ENCODE results near the gene SCARB2. TPM values are rescaled to one million over a fixed set of nuclear protein-coding genes. Genes with fewer than 3 reads are reported as not detected.

The SCARB2 gene
- total and polyA plus RNA-seq, 2 experiments from 2014 or later = 17.7 to 41.0 TPM

GRCh38 chr4:76153356-76153755, 60.3 kb downstream of the SCARB2 start:
- Mint-ChIP-seq H3K4me3 (no peak overlapping the region), H3K36me3 (ENCODE audit: low read depth) (peaks cover 4% of the 10 kb centered on the region; the same call in 1 of the 3 replicates), H3K27me3 (ENCODE audit: insufficient read depth, low read depth, poor library complexity) (peaks cover 3% of the 10 kb centered on the region), H3K27ac (no peak overlapping the region), H3K9me3 (peaks cover 3% of the 10 kb centered on the region; the same call in 2 of the 3 replicates), H3K4me1 (peaks cover 19% of the 10 kb centered on the region)
- Histone ChIP-seq H3F3A (replicated peaks; ENCODE audit: low read depth) (no peaks in the 10 kb centered on the region), H3K9me2 (ENCODE audit: insufficient read depth) (no peaks in the 10 kb centered on the region), H3K4me2 (no peak overlapping the region), H3K4me1 (ENCODE audit: insufficient read depth) (peaks cover 4% of the 10 kb centered on the region; the same call in 1 of the 2 replicates), H2AFZ (no peak overlapping the region), H3K36me3 (ENCODE audit: insufficient read depth) (no peaks in the 10 kb centered on the region; the same call in 1 of the 2 replicates), H3K27ac (ENCODE audit: low read depth) (no peak overlapping the region), H3K27me3 (ENCODE audit: insufficient read depth) (no peaks in the 10 kb centered on the region), H4K20me1 (replicated peaks; ENCODE audit: insufficient read depth) (no peaks in the 10 kb centered on the region), H3K4me3 (no peak overlapping the region), H3K79me2 (replicated peaks; ENCODE audit: insufficient read depth) (peaks cover 10% of the 10 kb centered on the region)
- no peak for TF ChIP-seq JUNB (IDR thresholded peaks at IDR 0.05; ENCODE audit: unreplicated experiment)
- no peak for TF ChIP-seq POLR2AphosphoS5 (IDR thresholded peaks at IDR 0.05; ENCODE audit: low read depth)
- TF ChIP-seq, protein P1, sequence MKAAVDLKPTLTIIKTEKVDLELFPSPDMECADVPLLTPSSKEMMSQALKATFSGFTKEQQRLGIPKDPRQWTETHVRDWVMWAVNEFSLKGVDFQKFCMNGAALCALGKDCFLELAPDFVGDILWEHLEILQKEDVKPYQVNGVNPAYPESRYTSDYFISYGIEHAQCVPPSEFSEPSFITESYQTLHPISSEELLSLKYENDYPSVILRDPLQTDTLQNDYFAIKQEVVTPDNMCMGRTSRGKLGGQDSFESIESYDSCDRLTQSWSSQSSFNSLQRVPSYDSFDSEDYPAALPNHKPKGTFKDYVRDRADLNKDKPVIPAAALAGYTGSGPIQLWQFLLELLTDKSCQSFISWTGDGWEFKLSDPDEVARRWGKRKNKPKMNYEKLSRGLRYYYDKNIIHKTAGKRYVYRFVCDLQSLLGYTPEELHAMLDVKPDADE (IDR thresholded peaks at IDR 0.05) = no peak
- TF ChIP-seq, protein P2, sequence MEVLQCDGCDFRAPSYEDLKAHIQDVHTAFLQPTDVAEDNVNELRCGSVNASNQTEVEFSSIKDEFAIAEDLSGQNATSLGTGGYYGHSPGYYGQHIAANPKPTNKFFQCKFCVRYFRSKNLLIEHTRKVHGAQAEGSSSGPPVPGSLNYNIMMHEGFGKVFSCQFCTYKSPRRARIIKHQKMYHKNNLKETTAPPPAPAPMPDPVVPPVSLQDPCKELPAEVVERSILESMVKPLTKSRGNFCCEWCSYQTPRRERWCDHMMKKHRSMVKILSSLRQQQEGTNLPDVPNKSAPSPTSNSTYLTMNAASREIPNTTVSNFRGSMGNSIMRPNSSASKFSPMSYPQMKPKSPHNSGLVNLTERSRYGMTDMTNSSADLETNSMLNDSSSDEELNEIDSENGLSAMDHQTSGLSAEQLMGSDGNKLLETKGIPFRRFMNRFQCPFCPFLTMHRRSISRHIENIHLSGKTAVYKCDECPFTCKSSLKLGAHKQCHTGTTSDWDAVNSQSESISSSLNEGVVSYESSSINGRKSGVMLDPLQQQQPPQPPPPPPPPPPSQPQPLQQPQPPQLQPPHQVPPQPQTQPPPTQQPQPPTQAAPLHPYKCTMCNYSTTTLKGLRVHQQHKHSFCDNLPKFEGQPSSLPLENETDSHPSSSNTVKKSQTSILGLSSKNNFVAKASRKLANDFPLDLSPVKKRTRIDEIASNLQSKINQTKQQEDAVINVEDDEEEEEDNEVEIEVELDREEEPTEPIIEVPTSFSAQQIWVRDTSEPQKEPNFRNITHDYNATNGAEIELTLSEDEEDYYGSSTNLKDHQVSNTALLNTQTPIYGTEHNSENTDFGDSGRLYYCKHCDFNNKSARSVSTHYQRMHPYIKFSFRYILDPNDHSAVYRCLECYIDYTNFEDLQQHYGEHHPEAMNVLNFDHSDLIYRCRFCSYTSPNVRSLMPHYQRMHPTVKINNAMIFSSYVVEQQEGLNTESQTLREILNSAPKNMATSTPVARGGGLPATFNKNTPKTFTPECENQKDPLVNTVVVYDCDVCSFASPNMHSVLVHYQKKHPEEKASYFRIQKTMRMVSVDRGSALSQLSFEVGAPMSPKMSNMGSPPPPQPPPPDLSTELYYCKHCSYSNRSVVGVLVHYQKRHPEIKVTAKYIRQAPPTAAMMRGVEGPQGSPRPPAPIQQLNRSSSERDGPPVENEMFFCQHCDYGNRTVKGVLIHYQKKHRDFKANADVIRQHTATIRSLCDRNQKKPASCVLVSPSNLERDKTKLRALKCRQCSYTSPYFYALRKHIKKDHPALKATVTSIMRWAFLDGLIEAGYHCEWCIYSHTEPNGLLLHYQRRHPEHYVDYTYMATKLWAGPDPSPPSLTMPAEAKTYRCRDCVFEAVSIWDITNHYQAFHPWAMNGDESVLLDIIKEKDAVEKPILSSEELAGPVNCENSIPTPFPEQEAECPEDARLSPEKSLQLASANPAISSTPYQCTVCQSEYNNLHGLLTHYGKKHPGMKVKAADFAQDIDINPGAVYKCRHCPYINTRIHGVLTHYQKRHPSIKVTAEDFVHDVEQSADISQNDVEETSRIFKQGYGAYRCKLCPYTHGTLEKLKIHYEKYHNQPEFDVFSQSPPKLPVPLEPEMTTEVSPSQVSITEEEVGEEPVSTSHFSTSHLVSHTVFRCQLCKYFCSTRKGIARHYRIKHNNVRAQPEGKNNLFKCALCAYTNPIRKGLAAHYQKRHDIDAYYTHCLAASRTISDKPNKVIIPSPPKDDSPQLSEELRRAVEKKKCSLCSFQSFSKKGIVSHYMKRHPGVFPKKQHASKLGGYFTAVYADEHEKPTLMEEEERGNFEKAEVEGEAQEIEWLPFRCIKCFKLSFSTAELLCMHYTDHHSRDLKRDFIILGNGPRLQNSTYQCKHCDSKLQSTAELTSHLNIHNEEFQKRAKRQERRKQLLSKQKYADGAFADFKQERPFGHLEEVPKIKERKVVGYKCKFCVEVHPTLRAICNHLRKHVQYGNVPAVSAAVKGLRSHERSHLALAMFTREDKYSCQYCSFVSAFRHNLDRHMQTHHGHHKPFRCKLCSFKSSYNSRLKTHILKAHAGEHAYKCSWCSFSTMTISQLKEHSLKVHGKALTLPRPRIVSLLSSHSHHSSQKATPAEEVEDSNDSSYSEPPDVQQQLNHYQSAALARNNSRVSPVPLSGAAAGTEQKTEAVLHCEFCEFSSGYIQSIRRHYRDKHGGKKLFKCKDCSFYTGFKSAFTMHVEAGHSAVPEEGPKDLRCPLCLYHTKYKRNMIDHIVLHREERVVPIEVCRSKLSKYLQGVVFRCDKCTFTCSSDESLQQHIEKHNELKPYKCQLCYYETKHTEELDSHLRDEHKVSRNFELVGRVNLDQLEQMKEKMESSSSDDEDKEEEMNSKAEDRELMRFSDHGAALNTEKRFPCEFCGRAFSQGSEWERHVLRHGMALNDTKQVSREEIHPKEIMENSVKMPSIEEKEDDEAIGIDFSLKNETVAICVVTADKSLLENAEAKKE (CRISPR knock-in tag; IDR thresholded peaks at IDR 0.05) = no peak
- TF ChIP-seq ZNF331 (CRISPR knock-in tag; IDR thresholded peaks at IDR 0.05; ENCODE audit: low read depth) = no peak
- TF ChIP-seq NANOG (IDR thresholded peaks at IDR 0.05; ENCODE audit: borderline replicate concordance) = no peak
- TF ChIP-seq EZH2phosphoT487 (IDR thresholded peaks at IDR 0.05; ENCODE audit: unreplicated experiment) = no peak
- no peak for TF ChIP-seq CREB1 (CRISPR knock-in tag; IDR thresholded peaks at IDR 0.05; ENCODE audit: low read depth)
- TF ChIP-seq, protein P3, sequence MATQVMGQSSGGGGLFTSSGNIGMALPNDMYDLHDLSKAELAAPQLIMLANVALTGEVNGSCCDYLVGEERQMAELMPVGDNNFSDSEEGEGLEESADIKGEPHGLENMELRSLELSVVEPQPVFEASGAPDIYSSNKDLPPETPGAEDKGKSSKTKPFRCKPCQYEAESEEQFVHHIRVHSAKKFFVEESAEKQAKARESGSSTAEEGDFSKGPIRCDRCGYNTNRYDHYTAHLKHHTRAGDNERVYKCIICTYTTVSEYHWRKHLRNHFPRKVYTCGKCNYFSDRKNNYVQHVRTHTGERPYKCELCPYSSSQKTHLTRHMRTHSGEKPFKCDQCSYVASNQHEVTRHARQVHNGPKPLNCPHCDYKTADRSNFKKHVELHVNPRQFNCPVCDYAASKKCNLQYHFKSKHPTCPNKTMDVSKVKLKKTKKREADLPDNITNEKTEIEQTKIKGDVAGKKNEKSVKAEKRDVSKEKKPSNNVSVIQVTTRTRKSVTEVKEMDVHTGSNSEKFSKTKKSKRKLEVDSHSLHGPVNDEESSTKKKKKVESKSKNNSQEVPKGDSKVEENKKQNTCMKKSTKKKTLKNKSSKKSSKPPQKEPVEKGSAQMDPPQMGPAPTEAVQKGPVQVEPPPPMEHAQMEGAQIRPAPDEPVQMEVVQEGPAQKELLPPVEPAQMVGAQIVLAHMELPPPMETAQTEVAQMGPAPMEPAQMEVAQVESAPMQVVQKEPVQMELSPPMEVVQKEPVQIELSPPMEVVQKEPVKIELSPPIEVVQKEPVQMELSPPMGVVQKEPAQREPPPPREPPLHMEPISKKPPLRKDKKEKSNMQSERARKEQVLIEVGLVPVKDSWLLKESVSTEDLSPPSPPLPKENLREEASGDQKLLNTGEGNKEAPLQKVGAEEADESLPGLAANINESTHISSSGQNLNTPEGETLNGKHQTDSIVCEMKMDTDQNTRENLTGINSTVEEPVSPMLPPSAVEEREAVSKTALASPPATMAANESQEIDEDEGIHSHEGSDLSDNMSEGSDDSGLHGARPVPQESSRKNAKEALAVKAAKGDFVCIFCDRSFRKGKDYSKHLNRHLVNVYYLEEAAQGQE (IDR thresholded peaks at IDR 0.05; ENCODE audit: unreplicated experiment) = no peak
- no peak for TF ChIP-seq CTCF (conservative IDR thresholded peaks at IDR 0.05; ENCODE audit: low read depth in 2 of 2)
- no peak for TF ChIP-seq STAT1 (IDR thresholded peaks at IDR 0.05; ENCODE audit: unreplicated experiment)
- DNase-seq (ENCODE audit: low spot score) (no peak), ATAC-seq (no peak)
